GM12878 (cell line): ENCODE results near the gene METAP2. TPM values are rescaled to one million over a fixed set of nuclear protein-coding genes. Genes with fewer than 3 reads are reported as not detected.

Source experiments
- ATAC-seq: fragments of 200-7000 bp; cut with Tn5 transposase; 3 replicates; pipeline ENCODE4 v1.9.1; 2020; ENCODE audit warnings: mild to moderate bottlenecking, moderate library complexity
- BruUV-seq: library from RNA; stranded (reverse); fragments of 400-500 nt; replicated peaks from 2 replicates; lab custom pipeline; 2021; lab: Mats Ljungman, UMichigan
- CTCF ChIA-PET: fragments of 300-600 bp; sonication (Branson Sonifier 250); formaldehyde crosslinking; extraction: SDS; loops from one replicate; lab custom pipeline; 2021; ENCODE audit warnings: inconsistent platforms; lab: Yijun Ruan, JAX
- POLR2A ChIA-PET: fragments of 350-600 bp; formaldehyde crosslinking; extraction: SDS; loops from one replicate; lab custom pipeline; 2021; ENCODE audit warnings: inconsistent platforms; lab: Charles Lee
- RAD21 ChIA-PET: fragments of 300-600 bp; sonication (Branson Sonifier 250); formaldehyde crosslinking; loops from one replicate; lab custom pipeline; 2023; ENCODE audit warnings: antibody characterized with exemption; ENCODE audit not compliant: unreplicated experiment; lab: Charles Lee
- SMC1A ChIA-PET: fragments of 300-600 bp; sonication (Branson Sonifier 250); formaldehyde crosslinking; loops from one replicate; lab custom pipeline; 2023; ENCODE audit not compliant: unreplicated experiment, uncharacterized antibody; lab: Charles Lee
- DNase-seq: peaks from one replicate; pipeline ENCODE4 v3.0.0-alpha.2; 2011; ENCODE audit warnings: low read depth, low spot score
- FAIRE-seq: peaks from 3 replicates; lab custom pipeline; 2011; peaks lifted over from hg19 to GRCh38; lab: Jason Lieb, UNC
- H2AFZ ChIP-seq: 2 replicates; pipeline ENCODE4 v1.6.0; 2011; ENCODE audit warnings: low read depth, low read length, control low read depth; ENCODE audit not compliant: control insufficient read depth
- H3K27ac ChIP-seq: 2 replicates; pipeline ENCODE4 v1.5.1; 2011; ENCODE audit warnings: control low read depth; ENCODE audit not compliant: control insufficient read depth, insufficient read depth
- H3K27me3 ChIP-seq, 2 experiments: replicated peaks in 1 of 2; 2 replicates each; pipeline versions ENCODE4 v1.6.0 to v1.6.1; 2011; ENCODE audit warnings: low read length in 1 of 2; ENCODE audit not compliant: control insufficient read depth in 2 of 2, insufficient read depth in 2 of 2
- H3K36me3 ChIP-seq, 2 experiments: 2 replicates each; pipeline ENCODE4 v1.5.1; 2011; ENCODE audit warnings: low read length in 1 of 2; ENCODE audit not compliant: control insufficient read depth in 2 of 2, insufficient read depth in 2 of 2
- H3K4me1 ChIP-seq: 2 replicates; pipeline ENCODE4 v1.6.1; 2011; ENCODE audit warnings: mild to moderate bottlenecking, low read length, moderate library complexity, mixed read lengths; ENCODE audit not compliant: control insufficient read depth, insufficient read depth
- H3K4me2 ChIP-seq: 2 replicates; pipeline ENCODE4 v1.6.0; 2011; ENCODE audit warnings: control low read depth; ENCODE audit not compliant: control insufficient read depth, insufficient read depth
- H3K4me3 ChIP-seq: fragments of 200-600 bp; sonication (generic); 2 replicates; pipeline ENCODE4 v1.5.1; 2016
- H3K79me2 ChIP-seq: 2 replicates; pipeline ENCODE4 v1.6.0; 2011; ENCODE audit warnings: low read length; ENCODE audit not compliant: control insufficient read depth, insufficient read depth
- H3K9ac ChIP-seq: 2 replicates; pipeline ENCODE4 v1.8.0; 2011; ENCODE audit warnings: low read length, control low read depth, mixed read lengths; ENCODE audit not compliant: control insufficient read depth, insufficient read depth
- H3K9me3 ChIP-seq: replicated peaks from 3 replicates; pipeline ENCODE4 v1.5.1; 2011; ENCODE audit warnings: mild to moderate bottlenecking, low read length; ENCODE audit not compliant: control insufficient read depth, insufficient read depth
- H4K20me1 ChIP-seq: 2 replicates; pipeline ENCODE4 v1.6.0; 2011; ENCODE audit not compliant: control insufficient read depth, insufficient read depth
- CUX1 ChIP-seq: IDR thresholded peaks from 2 replicates; pipeline ENCODE4 v1.6.1; 2012; ENCODE audit warnings: improper control_type of control experiment, low read depth, low read length; ENCODE audit not compliant: insufficient replicate concordance
- SP1 ChIP-seq: IDR thresholded peaks from one replicate; pipeline ENCODE4 v1.6.1; 2011; ENCODE audit warnings: low read depth, low read length
- SUPT20H ChIP-seq: IDR thresholded peaks from 2 replicates; pipeline ENCODE4 v1.6.1; 2011; ENCODE audit warnings: low read depth, mild to moderate bottlenecking, low read length, moderate library complexity, borderline replicate concordance; ENCODE audit not compliant: control insufficient read depth
- WGBS: methylation state at CpG from one replicate; pipeline ENCODE4 v1.1.6; 2016; ENCODE audit warnings: low lambda C conversion rate; ENCODE audit not compliant: insufficient replicate concordance, insufficient coverage; ENCODE audit errors: missing lambda C conversion rate; 5-methylcytosine and 5-hydroxymethylcytosine counted together
- in situ Hi-C: fragments of 300-500 bp; cut with MboI; formaldehyde crosslinking; loops from 9 replicates; pipeline ENCODE4 v1.14.3; 2018; ENCODE audit warnings: mixed read lengths
- intact Hi-C: fragments of 100-400 bp; cut with micrococcal nuclease; formaldehyde crosslinking; loops from one replicate; pipeline ENCODE4 v1.14.2; 2022; ENCODE audit not compliant: unreplicated experiment
- polyA plus RNA-seq, 11 experiments: library from polyadenylated mRNA; depleted of rRNA in 4 of 11; unstranded in 6 of 11; stranded (reverse) in 5 of 11; fragments of >200 nt; fragmentation: Nextera tagmentation in 4 of 11; fragmentation: Illumina TruSeq in 1 of 11; extraction: Ambion mirVana in 4 of 11; extraction: Trizol in 1 of 11; gene quantifications; 1 replicate in 1 of 11; 2 replicates in 10 of 11; pipeline versions ENCODE4 v1.2.1 to v1.2.3, GENCODE V29; 2011 to 2016; ENCODE audit warnings: inconsistent platforms in 2 of 11, missing spikeins in 2 of 11, low read depth in 1 of 11
- total RNA-seq, 4 experiments: library from RNA; depleted of rRNA in 3 of 4; stranded (reverse); fragments of >200 nt in 3 of 4; fragmentation: Illumina TruSeq in 1 of 4; extraction: Trizol in 1 of 4; gene quantifications; 2 replicates each; pipeline versions ENCODE4 v1.2.1 to v1.2.3, GENCODE V29; 2013 to 2021
- TF ChIP-seq, protein P1 (sequence below): IDR thresholded peaks from 2 replicates; pipeline ENCODE4 v1.6.1; 2012; ENCODE audit warnings: low read depth, low read length, improper control_type of control experiment

METAP2 gene
- total and polyA plus RNA-seq, 10 of the 15 experiments (the other 5 are each of a cell fraction or from before 2014, with no cell fraction given), result 50.7 to 132 (median 73.9) TPM

DNA sequence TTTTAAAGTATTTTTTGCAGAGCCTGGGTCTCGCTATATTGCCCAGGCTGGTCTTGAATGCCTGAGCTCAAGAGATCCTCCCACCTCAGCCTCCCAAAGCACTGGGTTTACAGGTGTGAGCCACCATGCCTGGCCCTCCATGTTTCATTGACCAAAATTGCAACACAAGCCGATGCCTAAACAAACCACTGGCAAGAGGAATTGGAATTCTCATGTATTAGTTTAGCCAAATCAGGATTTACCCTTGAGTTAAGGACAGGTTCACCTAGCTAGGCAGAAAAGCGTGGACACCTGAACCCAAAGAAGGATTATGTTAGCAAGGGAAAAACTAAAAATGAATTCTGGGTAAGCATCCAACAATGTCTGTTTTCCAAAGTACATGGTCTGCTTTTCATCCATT, 14.6 kb upstream of the METAP2 start (continued):
- TF ChIP-seq, protein P1, sequence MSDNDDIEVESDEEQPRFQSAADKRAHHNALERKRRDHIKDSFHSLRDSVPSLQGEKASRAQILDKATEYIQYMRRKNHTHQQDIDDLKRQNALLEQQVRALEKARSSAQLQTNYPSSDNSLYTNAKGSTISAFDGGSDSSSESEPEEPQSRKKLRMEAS, result no peak

GRCh38 chr12:95460105-95460504, 13.8 kb upstream of the METAP2 start:
- Histone ChIP-seq H3K27me3 (no peaks in the 10 kb centered on the region), H3K9me3 (no peaks in the 10 kb centered on the region; the same call in 2 of the 3 replicates), H2AFZ (no peak overlapping the region), H3K36me3 (no peaks in the 10 kb centered on the region), H3K9ac (no peak overlapping the region), H3K79me2 (no peaks in the 10 kb centered on the region), H3K27ac (no peak overlapping the region), H4K20me1 (no peaks in the 10 kb centered on the region), H3K4me1 (no peaks in the 10 kb centered on the region), H3K4me3 (no peak overlapping the region), H3K4me2 (no peak overlapping the region)
- intact Hi-C loops (no loop called here), in situ Hi-C loops (no loop called here)
- DNase-seq (no peak), ATAC-seq (no peak), FAIRE-seq (no peak)
- ChIA-PET RAD21 (no interaction called here), CTCF (no interaction called here), POLR2A (no interaction called here), SMC1A (no interaction called here)
- no peak for TF ChIP-seq SUPT20H
- no peak for TF ChIP-seq SP1
- no peak for TF ChIP-seq CUX1
- WGBS, result 100% methylated on average over 1 of the region's 1 CpG
- BruUV-seq, result no TSS peak
